ENCODE measurements around the gene HBEGF.
A peak's percentile ranks its signal among the peaks of the same experiment; 100 is the strongest.

The HBEGF gene

DNA sequence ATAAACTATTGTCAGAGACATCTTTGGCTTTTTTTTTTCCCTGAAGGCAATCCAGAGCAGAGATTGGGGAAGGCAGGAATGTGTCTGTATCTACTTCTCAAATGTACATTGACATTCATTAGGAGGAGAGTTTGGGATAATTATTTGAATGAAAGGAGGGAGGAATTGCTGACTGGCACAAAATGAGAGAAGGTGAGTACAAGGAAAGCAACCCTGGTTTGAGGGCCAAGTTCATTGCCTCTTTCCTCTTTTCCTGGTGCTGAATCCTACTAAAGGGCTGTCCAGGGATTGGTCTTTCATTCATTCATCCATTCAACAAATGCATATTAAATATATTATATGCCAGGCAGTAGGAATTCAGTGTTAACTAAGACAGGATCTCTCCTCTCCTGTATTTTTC, 36.5 kb upstream of the HBEGF start:
- TF ChIP-seq, protein P1, sequence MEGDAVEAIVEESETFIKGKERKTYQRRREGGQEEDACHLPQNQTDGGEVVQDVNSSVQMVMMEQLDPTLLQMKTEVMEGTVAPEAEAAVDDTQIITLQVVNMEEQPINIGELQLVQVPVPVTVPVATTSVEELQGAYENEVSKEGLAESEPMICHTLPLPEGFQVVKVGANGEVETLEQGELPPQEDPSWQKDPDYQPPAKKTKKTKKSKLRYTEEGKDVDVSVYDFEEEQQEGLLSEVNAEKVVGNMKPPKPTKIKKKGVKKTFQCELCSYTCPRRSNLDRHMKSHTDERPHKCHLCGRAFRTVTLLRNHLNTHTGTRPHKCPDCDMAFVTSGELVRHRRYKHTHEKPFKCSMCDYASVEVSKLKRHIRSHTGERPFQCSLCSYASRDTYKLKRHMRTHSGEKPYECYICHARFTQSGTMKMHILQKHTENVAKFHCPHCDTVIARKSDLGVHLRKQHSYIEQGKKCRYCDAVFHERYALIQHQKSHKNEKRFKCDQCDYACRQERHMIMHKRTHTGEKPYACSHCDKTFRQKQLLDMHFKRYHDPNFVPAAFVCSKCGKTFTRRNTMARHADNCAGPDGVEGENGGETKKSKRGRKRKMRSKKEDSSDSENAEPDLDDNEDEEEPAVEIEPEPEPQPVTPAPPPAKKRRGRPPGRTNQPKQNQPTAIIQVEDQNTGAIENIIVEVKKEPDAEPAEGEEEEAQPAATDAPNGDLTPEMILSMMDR (IDR thresholded peaks at IDR 0.05; ENCODE audit: low read depth, low read length, missing control alignments), result no peak
- no peak overlapping the region for H3K4me3 ChIP-seq (replicated peaks; ENCODE audit: low read depth, low read length)
- DNase-seq (ENCODE audit: extremely low read depth, low read depth), result no peak

DNA sequence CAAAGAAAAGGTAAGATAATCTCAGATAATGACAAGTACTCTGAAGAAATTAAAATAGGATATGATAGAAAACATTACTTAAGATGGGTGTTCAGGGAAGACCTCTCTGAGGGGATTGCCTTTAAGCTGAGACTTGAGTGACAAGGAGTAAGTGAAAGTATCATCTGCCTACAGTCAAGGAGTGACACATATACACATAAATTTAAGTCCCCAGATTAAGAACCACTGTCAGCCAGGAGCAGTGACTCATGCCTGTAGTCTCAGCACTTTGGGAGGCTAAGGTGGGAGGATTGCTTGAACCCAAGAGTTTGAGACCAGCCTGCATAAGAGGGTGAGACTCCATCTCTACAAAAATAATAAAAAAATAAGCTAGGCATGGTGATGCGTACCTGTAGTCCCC, 35.6 kb upstream of the HBEGF start:
- TF ChIP-seq, protein P1 (IDR thresholded peaks at IDR 0.05; ENCODE audit: low read depth, low read length, missing control alignments), result no peak
- DNase-seq (ENCODE audit: extremely low read depth, low read depth), result no peak
- no peak overlapping the region for H3K4me3 ChIP-seq (replicated peaks; ENCODE audit: low read depth, low read length)

DNA sequence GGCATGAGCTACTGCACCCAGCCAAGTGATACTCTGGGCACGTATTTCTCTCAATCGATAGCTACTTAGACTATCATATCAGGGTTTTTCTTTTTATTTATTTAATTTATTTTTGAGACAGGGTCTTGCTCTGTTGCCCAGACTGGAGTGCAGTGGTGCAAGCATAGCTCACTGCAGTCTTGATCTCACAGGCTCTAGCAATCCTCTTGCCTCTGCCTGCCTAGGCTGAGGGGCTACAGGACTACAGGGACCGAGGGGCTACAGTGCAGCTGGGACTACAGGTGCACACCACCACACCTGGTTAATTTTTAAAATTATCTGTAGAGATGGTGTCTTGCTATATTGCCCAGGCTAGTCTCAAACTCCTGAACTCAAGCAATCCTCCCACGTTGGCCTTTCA, 34.9 kb upstream of the HBEGF start:
- H3K4me3 ChIP-seq (replicated peaks; ENCODE audit: low read depth, low read length), result no peak overlapping the region
- no peak for DNase-seq (ENCODE audit: extremely low read depth, low read depth)
- TF ChIP-seq, protein P1 (IDR thresholded peaks at IDR 0.05; ENCODE audit: low read depth, low read length, missing control alignments), result no peak

DNA sequence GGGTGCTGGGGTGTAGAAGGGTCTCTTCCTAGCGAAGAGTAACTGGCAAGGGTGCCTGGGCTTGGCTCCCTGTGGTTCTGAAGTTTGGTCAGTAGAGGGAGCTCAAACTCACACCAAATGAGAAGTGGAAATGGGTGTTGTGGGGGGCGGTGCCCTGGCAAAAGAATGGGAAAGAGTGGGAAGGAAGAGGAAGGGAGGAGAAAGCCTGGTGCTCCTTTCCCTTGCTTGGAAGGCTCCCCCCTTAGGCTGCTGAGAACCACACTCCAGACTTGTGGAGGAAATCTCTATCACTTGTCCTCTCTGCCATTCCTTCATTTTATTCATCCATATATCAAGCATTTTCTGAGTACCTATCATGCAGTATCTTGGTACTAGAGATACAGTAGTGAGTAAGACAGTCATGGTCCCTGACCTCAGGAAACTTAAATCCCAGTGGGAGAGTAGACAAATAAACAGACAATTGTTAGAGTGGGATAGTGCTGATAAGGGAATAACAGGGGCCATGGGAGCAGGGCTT, 26.6 kb upstream of the HBEGF start:
- DNase-seq (ENCODE audit: extremely low read depth, low read depth), result peak; percentile 70
- TF ChIP-seq, protein P1 (IDR thresholded peaks at IDR 0.05; ENCODE audit: low read depth, low read length, missing control alignments), result peak; percentile 89
- no peak overlapping the region for H3K4me3 ChIP-seq (replicated peaks; ENCODE audit: low read depth, low read length)

DNA sequence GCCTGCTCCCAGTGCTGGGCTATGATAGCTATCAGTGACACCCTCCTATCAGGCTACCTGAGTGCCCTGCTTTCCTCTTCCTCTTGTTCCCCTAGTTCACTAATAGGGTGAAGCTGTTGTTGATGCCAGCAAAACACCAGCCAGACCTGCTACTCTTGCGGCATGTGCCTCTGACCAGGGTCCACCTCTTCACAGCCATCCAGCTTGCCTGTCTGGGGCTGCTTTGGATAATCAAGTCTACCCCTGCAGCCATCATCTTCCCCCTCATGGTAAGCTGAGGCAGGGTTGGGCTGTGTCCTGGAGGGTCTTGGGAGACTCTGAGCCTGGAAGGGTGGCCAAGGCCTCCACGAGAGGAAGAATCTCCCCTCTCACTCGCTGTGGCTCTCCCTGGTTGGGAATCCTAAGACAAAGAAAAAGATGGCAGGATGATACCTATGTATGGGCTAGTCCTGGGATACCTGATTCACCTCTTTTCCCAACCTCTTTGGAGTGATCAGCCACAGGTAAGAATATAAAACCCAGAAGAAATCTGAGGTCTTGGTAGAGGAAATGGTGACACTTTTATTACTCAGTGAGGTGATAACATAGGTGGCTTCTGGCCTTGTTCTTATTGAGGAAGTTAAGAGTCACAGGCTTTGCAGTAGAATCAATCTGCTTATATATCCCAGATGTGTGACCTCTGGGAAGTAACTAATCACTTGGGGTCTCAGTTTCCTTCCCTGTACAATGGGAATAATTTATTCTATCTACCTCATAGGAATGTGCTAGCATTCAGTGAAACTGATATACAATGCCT, 25.2 kb upstream of the HBEGF start:
- TF ChIP-seq, protein P1 (IDR thresholded peaks at IDR 0.05; ENCODE audit: low read depth, low read length, missing control alignments), result no peak
- no peak for DNase-seq (ENCODE audit: extremely low read depth, low read depth)
- no peak overlapping the region for H3K4me3 ChIP-seq (replicated peaks; ENCODE audit: low read depth, low read length)

DNA sequence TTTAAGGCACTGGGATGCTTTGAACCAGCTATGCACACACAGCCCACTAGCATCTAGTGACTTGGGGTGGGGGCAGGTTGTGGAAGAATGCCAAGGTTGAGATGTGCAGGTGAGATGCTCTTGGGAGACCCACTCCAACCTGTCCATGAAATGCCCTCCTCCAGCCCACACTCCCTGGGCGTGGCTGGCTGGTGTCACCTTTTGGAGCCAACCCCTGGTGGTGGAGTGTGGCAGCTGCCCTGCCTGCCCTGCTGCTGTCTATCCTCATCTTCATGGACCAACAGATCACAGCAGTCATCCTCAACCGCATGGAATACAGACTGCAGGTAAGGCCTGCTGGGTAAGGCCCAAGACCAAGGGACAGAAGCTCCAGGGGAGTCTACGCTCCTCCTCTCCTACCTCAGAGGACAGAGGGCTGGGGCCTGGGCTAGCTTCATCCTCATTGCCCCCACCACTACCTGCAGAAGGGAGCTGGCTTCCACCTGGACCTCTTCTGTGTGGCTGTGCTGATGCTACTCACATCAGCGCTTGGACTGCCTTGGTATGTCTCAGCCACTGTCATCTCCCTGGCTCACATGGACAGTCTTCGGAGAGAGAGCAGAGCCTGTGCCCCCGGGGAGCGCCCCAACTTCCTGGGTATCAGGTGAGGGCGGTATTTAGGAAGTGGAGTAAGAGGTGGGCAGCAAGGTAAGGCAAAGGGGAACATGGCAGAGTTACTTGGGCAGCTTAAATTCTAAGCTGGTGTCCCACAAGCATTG, 21.0 kb upstream of the HBEGF start:
- TF ChIP-seq, protein P1 (IDR thresholded peaks at IDR 0.05; ENCODE audit: low read depth, low read length, missing control alignments), result peak; percentile 16
- H3K4me3 ChIP-seq (replicated peaks; ENCODE audit: low read depth, low read length), result no peak overlapping the region
- no peak for DNase-seq (ENCODE audit: extremely low read depth, low read depth)
